Measurements from ENCODE around the gene RHEX. TPM values are rescaled to one million over a fixed set of nuclear protein-coding genes. Genes with fewer than 3 reads are reported as not detected.

Gene RHEX
- total RNA-seq, 4 donors from 2014 or later: 0.45 to 11.2 (median 7.7) TPM

DNA sequence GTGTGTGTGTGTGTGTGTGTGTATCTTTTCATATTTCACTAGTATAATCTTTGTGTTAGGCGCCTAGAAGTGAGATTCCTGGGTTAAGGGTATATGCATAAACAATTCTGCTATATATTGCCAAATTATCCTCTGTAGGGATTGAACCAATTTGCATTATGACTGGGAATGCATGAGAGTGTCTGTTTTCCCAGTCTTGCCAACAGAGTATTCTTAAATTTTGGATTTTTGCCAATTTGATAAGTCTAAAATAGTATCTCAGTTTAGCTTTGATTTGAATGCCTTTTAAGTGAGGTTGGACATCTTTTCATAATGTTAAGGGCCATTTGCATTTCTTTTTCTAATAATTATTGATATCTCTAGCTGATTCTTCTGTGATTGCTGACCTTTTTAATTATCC lies 72.4 kb downstream of the RHEX start:
- H3K4me1 ChIP-seq: no peaks in the 10 kb centered on the region
- intact Hi-C loops (cut with DNase I): no loop called here
- peaks cover 0 to 25% (median 0%) of the 10 kb centered on the region in 4 donors for H3K27me3 ChIP-seq
- DNase-seq (ENCODE audit: extremely low spot score): no peak
- no peak overlapping the region for H3K4me3 ChIP-seq
- H3K9me3 ChIP-seq: peaks cover 0 to 13% (median 11%) of the 10 kb centered on the region in 4 donors
- TF ChIP-seq CTCF (IDR thresholded peaks at IDR 0.05): no peak
- no peak for TF ChIP-seq POLR2AphosphoS5 (IDR thresholded peaks at IDR 0.05)
- no peak for TF ChIP-seq POLR2A (IDR thresholded peaks at IDR 0.05; ENCODE audit: low read depth)
- TF ChIP-seq EP300 (IDR thresholded peaks at IDR 0.05): no peak
- 97% methylated on average over 1 of the region's 1 CpG for WGBS
- H3K27ac ChIP-seq (replicated peaks in 1 of 4): no peak overlapping the region
- H3K36me3 ChIP-seq: no peaks in the 10 kb centered on the region

DNA sequence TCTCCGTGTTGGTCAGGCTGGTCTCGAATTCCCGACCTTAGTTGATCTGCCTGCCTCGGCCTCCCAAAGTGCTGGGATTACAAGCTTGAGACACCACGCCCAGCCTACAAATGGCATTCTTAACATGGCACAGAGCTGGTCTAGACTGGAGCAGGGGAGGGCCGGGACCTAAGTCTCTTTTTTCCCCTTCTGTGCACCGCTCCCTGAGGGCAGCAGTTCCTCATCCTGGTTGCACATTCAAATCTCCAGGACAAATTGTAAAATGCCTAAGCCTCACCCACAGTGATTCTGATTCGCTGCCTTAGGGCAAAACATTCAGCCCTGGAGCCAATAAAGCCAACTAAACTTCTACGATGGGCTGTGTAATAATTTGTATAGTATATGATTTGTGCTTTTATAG lies 74.4 kb downstream of the RHEX start:
- Histone ChIP-seq H3K27ac (replicated peaks in 1 of 4) (no peak overlapping the region), H3K36me3 (no peaks in the 10 kb centered on the region), H3K4me1 (no peaks in the 10 kb centered on the region), H3K27me3 (peaks cover 0 to 25% (median 0%) of the 10 kb centered on the region in 4 donors), H3K9me3 (peaks cover 0 to under 1% (median 0%) of the 10 kb centered on the region in 4 donors), H3K4me3 (no peak overlapping the region)
- TF ChIP-seq EP300 (IDR thresholded peaks at IDR 0.05): no peak
- no peak for TF ChIP-seq POLR2AphosphoS5 (IDR thresholded peaks at IDR 0.05)
- TF ChIP-seq CTCF (IDR thresholded peaks at IDR 0.05): no peak
- TF ChIP-seq POLR2A (IDR thresholded peaks at IDR 0.05; ENCODE audit: low read depth): no peak
- 93% methylated on average over 7 of the region's 9 CpGs for WGBS
- DNase-seq (ENCODE audit: extremely low spot score): no peak
- intact Hi-C loops (cut with DNase I): no loop called here

GRCh38 chr1:206128196-206128595 lies 75.2 kb downstream of the RHEX start:
- WGBS: 46% methylated on average over 4 of the region's 4 CpGs
- H3K36me3 ChIP-seq: no peaks in the 10 kb centered on the region
- no peak overlapping the region for H3K27ac ChIP-seq (replicated peaks in 1 of 4)
- H3K27me3 ChIP-seq: peaks cover 0 to 25% (median 0%) of the 10 kb centered on the region in 4 donors
- no peak for DNase-seq (ENCODE audit: extremely low spot score)
- intact Hi-C loops (cut with DNase I): no loop called here
- no peak overlapping the region for H3K4me3 ChIP-seq
- TF ChIP-seq POLR2AphosphoS5 (IDR thresholded peaks at IDR 0.05) (no peak), POLR2A (IDR thresholded peaks at IDR 0.05; ENCODE audit: low read depth) (no peak), CTCF (IDR thresholded peaks at IDR 0.05) (no peak)
- no peaks in the 10 kb centered on the region for H3K4me1 ChIP-seq
- no peaks in the 10 kb centered on the region for H3K9me3 ChIP-seq

DNA sequence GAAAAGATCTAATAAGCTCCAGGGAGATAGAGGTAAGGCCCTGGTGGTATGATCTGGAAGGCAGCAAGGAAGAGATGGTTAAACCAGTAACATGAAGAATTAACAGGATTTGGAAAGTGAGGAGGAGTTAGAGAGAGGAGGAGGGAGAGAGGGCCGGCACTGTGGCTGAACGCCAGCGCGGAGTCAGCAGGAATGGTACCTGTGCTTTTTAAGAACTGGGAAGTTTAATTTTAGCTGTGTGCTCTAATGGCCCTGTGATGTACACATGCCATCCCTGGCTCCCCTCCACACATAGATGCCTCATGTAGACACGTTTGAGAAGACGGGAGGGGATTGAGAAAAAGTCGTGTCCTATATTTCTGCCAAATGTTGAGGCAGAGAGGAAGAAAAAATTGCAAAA lies 78.1 kb downstream of the RHEX start:
- Histone ChIP-seq H3K4me3 (no peak overlapping the region), H3K27me3 (peaks cover 0 to 28% (median 0%) of the 10 kb centered on the region in 4 donors), H3K4me1 (no peaks in the 10 kb centered on the region), H3K27ac (replicated peaks in 1 of 4) (no peak overlapping the region), H3K9me3 (no peaks in the 10 kb centered on the region), H3K36me3 (no peaks in the 10 kb centered on the region)
- TF ChIP-seq POLR2AphosphoS5 (IDR thresholded peaks at IDR 0.05) (no peak), EP300 (IDR thresholded peaks at IDR 0.05) (no peak), CTCF (IDR thresholded peaks at IDR 0.05) (no peak), POLR2A (IDR thresholded peaks at IDR 0.05; ENCODE audit: low read depth) (no peak)
- DNase-seq (ENCODE audit: extremely low spot score): no peak
- 68% methylated on average over 7 of the region's 7 CpGs for WGBS
- intact Hi-C loops (cut with DNase I): no loop called here

DNA sequence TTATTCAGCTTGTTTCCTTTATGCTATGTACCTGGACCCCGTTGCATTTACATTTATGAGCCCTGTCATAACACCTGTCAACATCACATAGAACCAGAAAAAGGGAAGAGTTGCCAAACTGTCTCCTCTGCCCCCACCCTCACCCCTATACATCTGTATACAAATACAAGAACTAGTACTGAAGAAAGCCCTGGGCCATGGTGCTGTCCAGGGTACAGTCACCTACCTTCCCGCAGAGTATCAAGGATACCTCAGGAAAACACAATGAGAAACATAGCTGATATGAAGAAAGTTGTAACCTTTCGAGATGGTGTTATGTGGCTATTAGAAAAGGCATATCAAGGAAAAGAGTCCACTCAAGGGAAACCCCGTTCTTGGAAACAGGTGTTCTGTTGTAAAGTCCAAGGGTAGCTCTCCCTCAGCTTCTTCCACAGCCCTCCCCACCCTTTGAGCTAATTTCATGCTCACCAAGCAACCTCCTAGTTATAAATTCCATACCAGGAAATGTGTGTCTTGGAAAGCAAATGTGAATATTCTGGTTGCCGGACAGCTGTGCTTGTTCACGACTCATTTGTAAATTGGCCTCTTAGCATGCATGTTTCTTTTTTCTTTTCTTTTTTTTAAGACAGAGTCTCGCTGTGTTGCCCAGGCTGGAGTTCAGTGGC lies 80.9 kb downstream of the RHEX start:
- Histone ChIP-seq H3K27me3 (peaks cover 0 to 11% (median 0%) of the 10 kb centered on the region in 4 donors), H3K4me3 (no peak overlapping the region), H3K4me1 (no peaks in the 10 kb centered on the region), H3K9me3 (no peaks in the 10 kb centered on the region), H3K27ac (replicated peaks in 1 of 4) (no peak overlapping the region), H3K36me3 (no peaks in the 10 kb centered on the region)
- intact Hi-C loops (cut with DNase I): no loop called here
- DNase-seq (ENCODE audit: extremely low spot score): no peak
- TF ChIP-seq POLR2AphosphoS5 (IDR thresholded peaks at IDR 0.05) (no peak), EP300 (IDR thresholded peaks at IDR 0.05) (no peak), CTCF (IDR thresholded peaks at IDR 0.05) (no peak), POLR2A (IDR thresholded peaks at IDR 0.05; ENCODE audit: low read depth) (no peak)
- whole genome bisulfite sequencing: 86% methylated on average over 7 of the region's 7 CpGs

Data from esophagus muscularis mucosa (tissue), 4 donors.